NCI-H2196 treated with DMSO at 0.1 percent for 48 hours (cell line): Measurements from ENCODE around the gene RNF144A.

Experiments used
- DNase-seq: peaks from one replicate; lab custom pipeline; 2025; ENCODE audit not compliant: unreplicated experiment; lab: John Stamatoyannopoulos, UW

RNF144A gene

DNA sequence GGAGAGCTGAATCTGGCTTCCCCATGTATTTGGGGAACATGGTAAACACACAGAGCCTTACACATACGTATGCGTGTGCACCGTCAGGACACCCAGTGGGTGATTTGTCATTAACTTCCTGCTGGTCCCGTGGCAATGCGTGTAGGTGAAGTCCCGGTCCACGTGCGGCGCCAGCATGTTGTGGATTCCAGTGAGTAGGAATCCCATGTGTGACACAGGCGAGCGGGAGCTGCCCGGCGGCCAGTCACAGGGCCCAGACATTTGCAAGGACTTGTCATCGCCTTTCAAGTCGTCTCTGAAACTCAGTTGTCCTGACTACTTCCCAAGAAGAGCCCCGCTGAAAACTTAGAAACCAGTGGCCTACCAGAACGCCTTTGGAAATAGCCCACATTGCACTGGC lies 102.0 kb downstream of the RNF144A start:
- DNase-seq, result no peak

DNA sequence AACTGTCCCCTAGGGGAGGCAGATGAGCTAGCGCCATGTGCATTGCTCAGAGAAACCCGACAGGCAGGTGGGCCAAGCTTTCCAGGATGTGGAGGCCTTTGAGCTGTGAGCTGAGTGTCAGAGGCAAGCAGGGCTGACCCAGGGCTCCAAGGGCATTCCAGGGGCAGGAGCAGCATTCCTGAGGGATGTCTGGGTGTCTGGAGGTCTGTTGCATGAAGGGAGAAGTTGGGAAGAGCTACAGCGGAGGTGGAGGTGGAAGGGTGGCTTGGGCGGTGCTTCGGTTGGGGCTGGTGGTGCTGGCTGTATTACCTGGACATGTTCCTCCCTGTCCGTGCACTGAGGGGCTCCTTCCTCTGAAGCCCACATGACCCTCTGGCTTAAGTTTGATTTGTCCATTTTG lies 102.8 kb downstream of the RNF144A start:
- DNase-seq, result no peak

DNA sequence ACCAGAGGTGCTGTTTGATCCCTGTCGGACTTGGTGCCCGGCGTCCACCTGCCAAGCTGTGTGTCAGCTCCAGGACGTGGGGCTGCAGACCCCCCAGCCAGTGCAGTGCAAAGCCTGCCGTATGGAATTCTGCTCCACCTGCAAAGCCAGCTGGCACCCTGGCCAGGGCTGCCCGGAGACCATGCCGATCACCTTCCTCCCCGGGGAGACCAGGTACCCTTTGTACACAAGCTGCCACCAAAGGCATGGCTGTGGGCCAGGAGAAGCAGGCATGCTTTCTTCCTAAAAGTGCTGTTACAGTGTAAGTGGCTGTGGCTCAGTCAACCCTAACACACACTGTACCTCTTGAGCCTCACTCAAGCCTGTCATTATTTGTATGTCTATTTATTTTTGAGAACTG lies 103.3 kb downstream of the RNF144A start:
- no peak for DNase-seq

DNA sequence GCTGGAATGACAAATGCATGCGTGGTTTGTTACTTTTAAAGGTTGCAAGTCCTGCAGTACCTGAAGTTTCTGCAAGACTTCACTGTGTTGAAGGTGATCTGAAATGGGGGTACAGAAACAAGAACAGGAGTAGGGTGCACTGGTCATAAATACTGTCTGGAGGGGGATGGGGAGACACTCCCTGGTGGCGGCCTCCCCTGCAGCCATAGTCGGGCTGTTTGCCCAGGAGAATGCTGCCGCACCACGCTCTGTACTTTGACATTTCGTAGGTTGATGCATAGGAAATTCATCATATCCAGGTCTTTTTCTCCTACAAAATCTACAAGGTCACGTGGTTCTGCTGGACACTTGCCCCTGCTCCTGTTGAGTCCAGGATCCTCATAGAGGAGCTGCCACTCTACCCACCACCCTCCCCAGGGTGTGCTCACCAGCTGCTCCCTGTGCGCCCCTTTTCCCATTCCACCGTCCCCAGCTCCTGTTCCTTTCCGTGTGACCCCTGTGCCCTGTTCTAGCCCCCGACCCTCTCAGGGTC lies 103.8 kb downstream of the RNF144A start:
- no peak for DNase-seq

DNA sequence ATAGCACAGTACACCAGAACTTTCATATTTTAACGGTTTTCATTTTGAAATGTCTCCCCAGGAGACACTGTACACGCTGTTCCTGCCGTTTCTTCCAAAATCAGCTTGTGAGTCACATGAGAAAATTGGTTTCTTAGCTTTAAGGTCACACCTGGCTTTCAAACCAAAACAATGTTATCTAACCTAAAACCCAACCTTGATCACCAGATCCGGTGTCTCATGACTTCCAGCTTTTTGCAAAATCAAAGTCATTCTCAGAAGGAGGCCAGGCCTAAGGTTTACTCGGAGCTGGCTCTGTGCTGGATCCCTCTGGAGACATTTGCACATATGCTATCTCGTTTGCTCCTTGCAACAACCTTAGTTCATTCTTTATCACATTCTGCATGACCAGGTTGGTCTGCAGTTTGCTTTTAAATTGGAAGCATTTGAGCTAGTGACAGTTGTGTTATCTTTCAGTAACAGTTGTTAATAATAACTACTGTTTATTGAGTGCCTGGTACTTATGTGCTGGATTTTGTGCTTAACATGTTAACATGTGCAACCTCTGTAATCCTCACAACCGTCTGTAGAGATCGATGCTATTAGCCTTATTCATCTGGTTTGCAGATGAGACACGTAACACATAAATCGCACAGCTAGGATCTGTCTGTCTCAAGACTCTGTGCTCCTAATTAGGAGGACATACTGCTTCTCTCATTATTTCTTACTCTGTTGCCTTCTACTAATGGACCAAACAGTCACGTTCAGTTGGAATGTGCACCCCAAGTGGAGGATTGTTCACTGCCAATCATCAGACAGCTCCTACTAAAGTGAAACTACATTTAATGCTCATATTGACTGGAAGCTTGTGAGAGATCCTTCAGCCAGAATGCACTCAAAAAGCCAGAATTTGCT lies 105.5 kb downstream of the RNF144A start:
- no peak for DNase-seq

DNA sequence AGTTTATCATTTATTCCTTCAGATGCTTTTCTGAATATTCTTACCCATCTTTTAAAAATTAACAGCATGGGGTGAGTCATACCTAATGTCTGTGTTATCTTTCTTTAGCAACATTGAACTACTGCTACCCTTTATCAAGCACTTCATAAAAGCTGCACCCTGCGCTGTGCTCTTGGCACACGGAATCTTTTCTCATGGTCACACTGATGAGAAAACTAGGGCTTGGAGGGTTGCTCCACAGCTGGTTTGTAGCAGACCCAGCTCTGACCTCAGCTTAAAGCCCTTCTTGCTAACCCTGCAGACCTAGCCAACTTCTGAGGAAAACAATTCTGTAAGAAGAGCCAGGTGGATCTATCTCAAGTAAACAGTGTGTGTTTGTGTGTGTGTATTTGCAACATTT lies 106.3 kb downstream of the RNF144A start:
- no peak for DNase-seq

DNA sequence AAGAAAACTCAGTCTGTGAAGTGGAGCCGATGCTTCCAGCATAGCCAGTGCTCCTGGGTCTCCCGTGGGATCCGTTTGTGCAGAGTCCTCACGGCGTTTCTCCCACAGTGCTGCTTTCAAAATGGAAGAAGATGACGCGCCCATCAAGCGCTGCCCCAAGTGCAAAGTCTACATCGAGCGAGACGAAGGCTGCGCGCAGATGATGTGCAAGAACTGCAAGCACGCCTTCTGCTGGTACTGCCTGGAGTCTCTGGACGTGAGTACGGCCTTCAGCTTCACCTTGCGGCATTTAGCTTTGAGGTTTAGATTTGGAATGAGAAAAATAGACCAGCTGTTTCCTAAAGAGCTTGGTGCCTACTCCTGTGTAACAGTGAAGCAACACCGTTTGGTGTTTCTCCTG lies 107.0 kb downstream of the RNF144A start:
- no peak for DNase-seq

DNA sequence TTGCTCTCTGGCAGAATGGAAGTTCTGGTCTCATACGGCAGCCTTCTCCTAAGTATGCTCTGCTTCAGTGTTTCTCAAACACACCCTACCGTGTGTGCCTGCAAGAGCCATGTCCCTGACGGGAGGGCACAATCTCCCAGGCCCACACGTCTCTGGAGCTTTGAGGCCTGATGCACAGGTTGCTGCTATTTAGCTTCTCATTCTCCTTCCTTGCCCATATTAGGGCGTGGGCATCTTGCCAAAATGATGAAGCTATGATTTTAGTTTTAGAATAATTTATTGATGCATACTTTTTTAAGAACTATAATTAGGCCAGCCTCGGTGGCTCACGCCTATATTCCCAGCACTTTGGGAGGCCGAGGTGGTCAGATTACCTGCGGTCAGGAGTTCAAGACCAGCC lies 107.9 kb downstream of the RNF144A start:
- DNase-seq, result no peak

DNA sequence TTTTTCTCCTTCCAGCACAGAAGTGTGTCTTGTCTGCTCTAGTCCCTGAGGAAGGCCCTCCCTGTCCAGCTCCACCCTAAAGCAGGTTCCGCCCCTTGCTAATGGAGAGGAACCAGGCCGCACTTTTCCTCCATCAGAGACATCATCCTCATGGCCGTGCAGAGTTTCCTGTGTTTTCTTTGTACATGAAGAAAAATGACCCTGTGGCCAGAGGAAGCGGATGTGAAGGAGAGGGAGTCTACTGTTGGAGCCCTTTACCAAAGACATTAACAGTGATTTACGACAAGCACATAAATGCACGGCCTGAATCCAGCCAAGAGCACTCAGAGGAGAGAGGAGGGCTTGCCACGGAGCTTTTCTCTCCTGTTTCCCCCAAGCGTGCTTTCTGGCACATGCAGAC lies 109.5 kb downstream of the RNF144A start:
- no peak for DNase-seq

DNA sequence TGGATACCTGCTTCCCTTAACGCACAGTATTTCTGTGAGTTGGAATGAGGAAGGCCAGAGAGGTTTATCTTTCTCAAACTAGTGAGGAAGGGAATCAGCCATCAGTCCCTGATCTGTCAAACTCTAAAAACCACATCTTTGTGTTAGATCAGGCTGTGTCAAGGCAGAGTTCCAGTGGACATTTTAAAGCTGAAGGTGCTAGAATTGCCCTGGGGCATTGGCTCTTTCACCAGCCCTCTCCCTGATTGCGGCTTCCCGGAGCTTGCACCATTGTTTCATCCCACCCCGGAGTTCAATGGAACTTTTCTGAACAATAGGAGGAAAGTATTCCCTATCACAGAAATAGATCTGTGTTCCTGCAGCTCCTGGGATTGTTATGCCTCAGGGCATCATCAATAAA lies 110.2 kb downstream of the RNF144A start:
- DNase-seq, result no peak

DNA sequence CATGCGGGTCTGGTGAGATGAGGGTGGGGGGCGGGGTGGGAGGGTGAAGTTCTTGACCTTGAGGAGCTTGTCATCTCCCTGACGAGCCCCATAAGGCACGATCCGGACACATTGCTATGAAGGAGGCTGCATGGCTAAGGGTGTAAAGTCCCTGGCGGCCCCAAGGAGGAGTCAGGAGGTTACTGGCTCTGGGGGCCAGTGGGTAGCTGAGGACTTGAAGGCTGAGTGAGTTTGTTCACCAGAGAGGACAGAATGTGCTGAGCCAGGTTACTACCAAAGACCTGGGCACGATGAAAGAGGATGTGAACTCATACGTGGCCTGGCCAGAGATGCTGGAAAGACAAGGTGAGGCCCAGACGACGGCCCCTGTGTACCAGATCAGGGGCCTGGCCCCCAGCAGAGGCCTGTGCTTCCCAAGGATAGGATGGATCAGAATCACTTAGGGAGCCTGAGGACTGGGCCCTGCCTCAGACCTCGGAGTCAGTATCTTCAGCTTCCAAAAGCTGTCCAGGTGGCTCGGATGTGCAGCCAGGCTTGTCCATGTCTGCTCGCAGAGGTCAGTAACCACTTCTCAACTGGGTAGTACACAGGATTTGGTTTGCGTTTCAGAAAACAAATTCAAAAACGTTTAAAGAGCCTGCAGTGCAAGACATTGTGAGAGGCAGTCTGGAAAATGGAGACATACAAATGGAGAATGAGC lies 110.9 kb downstream of the RNF144A start:
- no peak for DNase-seq

DNA sequence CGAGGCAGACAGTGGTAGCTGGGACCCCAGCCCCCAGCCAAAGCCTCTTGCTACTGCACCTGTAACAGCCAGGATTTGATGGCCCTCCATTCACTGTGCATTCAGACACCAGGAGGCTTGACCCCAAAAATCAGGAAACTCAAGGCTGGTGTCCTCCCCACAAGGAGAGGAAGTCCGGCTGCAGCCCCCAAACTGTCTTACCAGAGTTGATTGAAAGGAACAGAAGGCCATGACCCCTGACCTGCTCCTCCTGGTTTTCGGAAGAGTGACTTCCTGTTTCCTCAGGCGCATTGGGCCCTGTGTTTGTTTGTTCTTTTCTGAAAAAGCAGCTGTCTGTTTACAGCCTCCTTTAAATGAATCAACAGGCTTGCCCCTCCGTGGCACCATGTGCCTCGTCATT lies 111.6 kb downstream of the RNF144A start:
- no peak for DNase-seq

DNA sequence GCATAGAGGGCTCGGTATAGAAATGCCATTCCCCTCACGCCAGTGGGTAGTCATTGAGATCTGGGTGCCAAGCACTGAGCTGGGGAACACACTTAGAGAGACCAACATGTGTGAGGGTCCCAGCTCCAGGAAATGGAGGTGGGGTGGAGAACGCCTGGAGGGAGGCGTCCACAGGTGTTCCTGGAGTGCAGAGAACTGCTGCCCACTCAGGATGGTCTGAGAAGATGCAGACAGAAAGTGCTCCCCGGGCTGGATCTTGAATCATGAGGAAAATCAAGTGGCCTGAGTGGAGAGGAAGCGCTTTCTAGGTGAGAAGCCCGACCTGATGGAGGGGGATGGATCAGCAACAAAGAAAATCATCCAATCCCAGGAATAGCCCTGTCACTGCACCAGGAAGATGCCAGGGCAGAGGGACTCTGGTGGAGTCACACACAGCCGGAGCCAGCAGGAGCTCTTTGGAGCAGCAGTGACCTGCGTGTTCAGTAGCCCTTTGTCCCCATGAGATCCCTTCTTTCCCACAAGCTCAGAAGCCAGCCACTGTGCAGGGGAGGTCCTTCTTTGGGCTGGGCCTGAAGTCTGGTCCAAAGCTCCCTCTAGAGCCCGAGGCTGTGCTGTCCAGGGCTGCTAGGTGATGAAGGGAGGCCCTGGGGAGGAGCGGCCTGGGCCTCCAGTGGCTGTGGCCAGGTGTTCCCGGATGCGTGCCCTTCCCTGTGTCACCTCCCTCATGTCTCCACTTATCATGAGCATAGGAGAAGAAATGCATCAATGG lies 112.3 kb downstream of the RNF144A start:
- no peak for DNase-seq

DNA sequence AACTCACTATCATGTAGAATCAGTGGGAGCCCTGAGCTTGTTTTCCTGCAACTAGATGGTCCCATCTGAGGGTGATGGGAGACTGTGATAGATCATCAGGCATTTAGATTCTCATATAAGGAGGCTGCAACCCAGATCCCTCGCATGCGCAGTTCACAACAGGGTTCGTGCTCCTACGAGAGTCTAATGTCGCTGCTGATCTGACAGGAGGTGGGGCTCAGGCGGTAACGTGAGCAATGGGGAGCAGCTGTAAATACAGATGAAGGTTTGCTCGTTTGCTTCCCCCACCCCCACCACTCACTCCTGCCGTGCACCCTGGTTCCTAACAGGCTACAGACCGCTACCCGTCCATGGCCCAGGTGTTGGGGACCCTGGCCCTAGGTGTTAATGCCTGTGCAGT lies 113.6 kb downstream of the RNF144A start:
- no peak for DNase-seq

DNA sequence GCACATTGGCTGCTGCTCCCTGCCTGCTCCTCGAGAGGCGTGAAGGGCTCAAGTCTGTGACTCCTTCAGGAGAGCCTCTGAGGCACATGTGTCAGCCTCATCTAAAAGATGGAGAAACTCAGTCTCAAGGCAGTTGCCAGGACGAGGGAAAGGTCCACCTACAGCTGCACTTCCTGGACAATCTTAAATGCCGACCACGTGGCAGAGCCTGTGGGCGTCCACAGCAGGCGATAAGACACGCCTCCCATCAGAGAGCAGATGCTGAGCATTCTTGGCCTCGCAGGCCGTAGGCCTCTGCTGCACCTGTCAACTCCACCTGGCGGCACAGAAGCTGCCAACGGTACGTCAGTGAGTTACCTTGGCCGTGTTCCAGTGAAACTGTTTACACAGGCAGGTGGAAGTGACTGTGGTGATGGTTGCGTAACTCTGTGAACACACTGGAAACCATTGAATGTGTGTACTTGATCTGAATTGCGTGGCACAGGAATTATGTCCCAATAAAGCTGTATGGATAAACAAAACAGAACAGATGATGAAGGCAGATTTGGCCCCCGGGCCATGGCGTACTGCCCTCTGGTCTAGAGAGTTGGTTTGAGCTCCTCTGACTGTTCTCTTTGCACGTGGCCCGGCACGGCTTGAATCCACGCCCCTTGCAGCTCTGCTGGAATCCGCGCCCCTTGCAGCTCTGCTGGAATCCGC lies 114.5 kb downstream of the RNF144A start:
- peak; percentile 98 for DNase-seq

DNA sequence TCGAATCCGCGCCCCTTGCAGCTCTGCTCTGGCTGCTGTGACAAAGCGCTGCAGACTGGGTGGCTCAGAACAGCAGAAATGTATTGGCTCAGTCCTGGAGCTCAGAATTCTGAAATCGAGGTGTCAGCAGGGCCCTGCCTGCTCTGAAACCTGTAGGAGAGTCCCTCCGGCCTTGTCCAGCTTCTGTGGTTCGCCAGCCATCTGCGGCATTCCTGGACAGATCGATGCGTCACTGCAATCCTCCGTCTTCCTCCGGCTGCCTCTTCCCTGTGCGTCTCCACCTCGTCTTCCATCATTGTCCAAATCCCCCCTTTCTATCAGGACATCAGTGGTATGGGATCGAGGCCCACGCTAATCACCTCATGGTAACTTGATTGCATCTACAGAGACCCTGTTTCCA lies 115.2 kb downstream of the RNF144A start:
- DNase-seq, result no peak

DNA sequence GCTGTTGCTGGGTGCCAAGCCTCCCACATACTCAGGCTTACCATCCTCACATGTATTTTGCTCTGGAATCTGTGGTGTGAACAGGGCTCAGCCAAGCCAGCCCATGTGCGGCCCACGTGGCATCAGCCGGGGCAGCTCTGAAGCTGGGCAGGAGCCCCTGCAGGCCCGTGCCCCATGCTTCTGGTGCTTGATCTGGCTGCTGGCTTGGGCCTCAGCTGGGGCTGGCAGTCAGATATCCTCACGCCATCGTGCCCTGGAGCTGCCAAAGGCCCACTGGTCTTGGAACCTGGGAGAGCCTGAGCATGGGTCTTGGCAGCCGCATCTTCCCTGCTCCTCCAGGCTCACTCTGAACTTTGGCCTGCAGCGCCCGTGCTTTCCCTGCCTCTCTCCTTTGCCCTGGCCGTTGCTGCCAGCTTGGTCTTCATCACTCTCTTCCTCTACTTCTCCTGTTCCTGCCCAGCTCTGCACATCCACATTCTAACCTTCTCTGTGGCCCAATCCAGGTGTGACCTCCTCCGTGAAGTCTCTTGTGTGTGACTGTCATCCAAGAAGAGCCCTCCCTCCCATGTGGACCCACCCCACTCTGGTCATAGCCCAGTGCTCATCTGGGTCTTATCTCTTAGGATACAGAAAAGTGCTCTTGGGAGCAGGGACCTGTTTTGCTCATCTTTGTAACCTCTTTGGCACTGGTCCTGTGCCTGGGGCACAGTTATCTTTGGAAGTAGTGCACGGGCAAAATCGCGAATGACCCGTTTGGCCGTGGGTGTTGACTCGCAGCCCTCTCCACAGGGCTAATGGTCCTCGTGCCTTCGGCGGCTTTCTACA lies 116.1 kb downstream of the RNF144A start:
- no peak for DNase-seq

DNA sequence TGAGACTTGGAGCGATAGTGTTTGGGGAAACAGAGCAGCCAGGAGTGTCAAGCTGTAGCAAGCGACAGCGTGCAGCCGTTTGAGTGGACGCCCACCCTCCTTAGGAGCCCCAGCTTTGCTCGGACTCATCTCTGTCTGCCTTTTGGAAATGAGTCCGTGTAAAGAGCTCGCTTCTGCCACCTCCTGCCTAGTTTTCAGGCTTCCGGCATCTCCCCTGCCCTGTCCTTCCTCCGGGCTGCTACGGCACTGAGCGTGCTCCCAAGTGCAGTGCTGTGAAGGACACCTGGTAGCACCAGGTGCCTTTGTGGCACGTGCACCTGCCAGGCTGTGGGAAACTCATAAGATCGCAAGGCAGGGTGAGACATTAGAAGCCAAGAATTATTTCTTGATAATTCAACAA lies 117.1 kb downstream of the RNF144A start:
- no peak for DNase-seq

DNA sequence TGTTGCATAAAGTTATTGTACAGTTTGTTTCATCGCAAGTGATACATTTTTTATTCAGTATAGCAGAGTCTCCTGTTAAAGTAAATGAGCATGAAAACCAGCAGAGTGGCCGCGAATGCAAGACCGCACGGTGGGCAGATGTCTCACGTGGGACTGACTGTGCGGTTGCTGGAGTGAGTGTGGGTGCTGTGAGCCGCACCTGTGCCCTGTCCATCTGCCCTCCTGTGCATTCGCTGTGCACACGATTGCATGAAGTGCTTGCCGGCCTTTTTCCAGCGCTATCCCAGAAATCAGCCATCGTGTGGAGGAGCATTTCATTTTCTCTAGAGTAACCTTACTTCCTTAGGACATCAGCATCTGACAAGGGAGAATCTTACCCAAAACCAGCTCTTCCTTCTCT lies 118.7 kb downstream of the RNF144A start:
- no peak for DNase-seq
